A673 (cell line): ENCODE measurements around the gene PPP1R1C. TPM values are rescaled to one million over a fixed set of nuclear protein-coding genes. Genes with fewer than 3 reads are reported as not detected.

Experiments used
- BruUV-seq: library from RNA; stranded (reverse); fragments of 400-500 nt; replicated peaks from 2 replicates; lab custom pipeline; 2021; lab: Mats Ljungman, UMichigan
- CTCF ChIA-PET: fragments of 300-600 bp; sonication (Branson Sonifier 250); formaldehyde crosslinking; loops from one replicate; lab custom pipeline; 2022; ENCODE audit warnings: antibody characterized with exemption; lab: Charles Lee
- POLR2A ChIA-PET: fragments of 300-600 bp; sonication (Branson Sonifier 250); formaldehyde crosslinking; loops from one replicate; lab custom pipeline; 2022; ENCODE audit warnings: antibody characterized with exemption; ENCODE audit not compliant: low non-redundant PET; lab: Charles Lee
- DNase-seq: peaks from one replicate; pipeline ENCODE4 v3.0.0-alpha.2; 2015; ENCODE audit warnings: low spot score
- H3K27ac ChIP-seq: fragments of 200-600 bp; sonication (generic); 2 replicates; pipeline ENCODE4 v1.5.1; 2016; ENCODE audit warnings: mixed run types, low read depth, mild to moderate bottlenecking, mixed read lengths, antibody characterized with exemption, low read length; ENCODE audit not compliant: poor library complexity, severe bottlenecking
- H3K27me3 ChIP-seq: fragments of 200-600 bp; sonication (generic); replicated peaks from 2 replicates; pipeline ENCODE4 v1.6.1; 2017; ENCODE audit warnings: mixed run types, low read depth, mild to moderate bottlenecking, mixed read lengths, antibody characterized with exemption, low read length; ENCODE audit not compliant: insufficient read depth, poor library complexity
- H3K36me3 ChIP-seq: fragments of 200-600 bp; sonication (generic); 2 replicates; pipeline ENCODE4 v1.6.1; 2016; ENCODE audit warnings: mixed run types, mild to moderate bottlenecking, mixed read lengths, antibody characterized with exemption, low read length; ENCODE audit not compliant: insufficient read depth, poor library complexity, severe bottlenecking
- H3K4me1 ChIP-seq: fragments of 200-600 bp; sonication (generic); 2 replicates; pipeline ENCODE4 v1.6.1; 2017; ENCODE audit warnings: mixed run types, mild to moderate bottlenecking, mixed read lengths, antibody characterized with exemption, low read length; ENCODE audit not compliant: insufficient read depth, poor library complexity, severe bottlenecking
- H3K4me3 ChIP-seq: fragments of 200-600 bp; sonication (generic); 2 replicates; pipeline ENCODE4 v1.5.1; 2016; ENCODE audit warnings: low read depth, mixed run types, mild to moderate bottlenecking, mixed read lengths, low read length; ENCODE audit not compliant: poor library complexity, severe bottlenecking
- H3K9me3 ChIP-seq: fragments of 200-600 bp; sonication (generic); 2 replicates; pipeline ENCODE4 v1.6.1; 2016; ENCODE audit warnings: mixed run types, low read depth, mild to moderate bottlenecking, mixed read lengths, antibody characterized with exemption, low read length; ENCODE audit not compliant: poor library complexity, severe bottlenecking
- CTCF ChIP-seq: fragments of 300-800, 200-600 bp; sonication (generic); conservative IDR thresholded peaks from 2 replicates; pipeline ENCODE4 v1.5.1; 2017; ENCODE audit warnings: low read depth, mild to moderate bottlenecking, antibody characterized with exemption, low read length, moderate library complexity, mixed read lengths
- EZH2 ChIP-seq: fragments of 200-600 bp; sonication (generic); IDR thresholded peaks from 2 replicates; pipeline ENCODE4 v1.6.1; 2017; ENCODE audit warnings: borderline replicate concordance, low read depth, mild to moderate bottlenecking, mixed read lengths, antibody characterized with exemption, low read length; ENCODE audit not compliant: poor library complexity, severe bottlenecking
- intact Hi-C: fragments of 100-400 bp; cut with micrococcal nuclease; formaldehyde crosslinking; loops from one replicate; pipeline ENCODE4 v1.10.0; 2022; ENCODE audit not compliant: unreplicated experiment
- total RNA-seq: library from RNA; stranded (reverse); gene quantifications from 2 replicates; pipeline ENCODE4 v1.2.3, GENCODE V29; 2021

Gene PPP1R1C
- total RNA-seq, 1 experiment from 2014 or later: 5.3 TPM

GRCh38 chr2:182043021-182043420, 57.4 kb downstream of the PPP1R1C start:
- TF ChIP-seq EZH2: no peak
- no peak for TF ChIP-seq CTCF
- Histone ChIP-seq H3K4me3 (no peak overlapping the region), H3K36me3 (no peaks in the 10 kb centered on the region), H3K27me3 (no peaks in the 10 kb centered on the region), H3K27ac (no peak overlapping the region), H3K9me3 (no peaks in the 10 kb centered on the region), H3K4me1 (peaks cover 21% of the 10 kb centered on the region)
- ChIA-PET CTCF (no interaction called here), POLR2A (no interaction called here)
- BruUV-seq: no TSS peak
- DNase-seq: no peak
- intact Hi-C loops: no loop called here

GRCh38 chr2:182043861-182044260, 58.2 kb downstream of the PPP1R1C start:
- TF ChIP-seq CTCF: no peak
- H3K27me3 ChIP-seq: no peaks in the 10 kb centered on the region
- CTCF ChIA-PET: no interaction called here
- POLR2A ChIA-PET: no interaction called here
- intact Hi-C loops: no loop called here
- BruUV-seq: no TSS peak
- no peak overlapping the region for H3K4me3 ChIP-seq
- H3K36me3 ChIP-seq: no peaks in the 10 kb centered on the region
- H3K9me3 ChIP-seq: no peaks in the 10 kb centered on the region
- H3K4me1 ChIP-seq: peaks cover 22% of the 10 kb centered on the region
- no peak for DNase-seq
- H3K27ac ChIP-seq: no peak overlapping the region

GRCh38 chr2:182047544-182047943, 61.9 kb downstream of the PPP1R1C start:
- no peak for TF ChIP-seq EZH2
- TF ChIP-seq CTCF: no peak
- POLR2A ChIA-PET: no interaction called here
- Histone ChIP-seq H3K4me1 (peaks cover 28% of the 10 kb centered on the region), H3K36me3 (no peaks in the 10 kb centered on the region), H3K9me3 (no peaks in the 10 kb centered on the region), H3K27ac (no peak overlapping the region), H3K4me3 (no peak overlapping the region), H3K27me3 (no peaks in the 10 kb centered on the region)
- DNase-seq: no peak
- CTCF ChIA-PET: no interaction called here
- BruUV-seq: no TSS peak
- intact Hi-C loops: no loop called here
